Neural cell (in vitro differentiated cells): ENCODE results near the gene RYR2.

Source experiments
- CTCF ChIP-seq: fragments of 450-650 bp; IDR thresholded peaks from 2 replicates; pipeline ENCODE4 v1.5.1; 2014; ENCODE audit warnings: antibody characterized with exemption, mild to moderate bottlenecking, moderate library complexity; ENCODE audit not compliant: poor library complexity, severe bottlenecking
- EZH2 ChIP-seq: fragments of 200-600, 300-800 bp; shearing (Covaris generic), sonication (generic); IDR thresholded peaks from 2 replicates; pipeline ENCODE4 v1.6.1; 2014; ENCODE audit warnings: antibody characterized with exemption, low read length, borderline replicate concordance, mild to moderate bottlenecking; ENCODE audit not compliant: insufficient read depth, poor library complexity, severe bottlenecking
- RAD21 ChIP-seq: fragments of 450-650 bp; conservative IDR thresholded peaks from 2 replicates; pipeline ENCODE4 v1.6.1; 2014; ENCODE audit warnings: antibody characterized with exemption, mild to moderate bottlenecking, moderate library complexity
- REST ChIP-seq: IDR thresholded peaks from 2 replicates; pipeline ENCODE4 v1.6.1; 2012; ENCODE audit warnings: borderline replicate concordance
- SMC3 ChIP-seq: fragments of 450-650 bp; conservative IDR thresholded peaks from 2 replicates; pipeline ENCODE4 v1.6.1; 2014; ENCODE audit warnings: antibody characterized with exemption, mild to moderate bottlenecking, moderate library complexity; ENCODE audit not compliant: poor library complexity

- TF ChIP-seq SMC3 (no peak), REST (no peak), RAD21 (no peak), CTCF (no peak), EZH2 (no peak)
Measured at GRCh38 chr1:237429252-237429651, 387.3 kb downstream of the RYR2 start.
